Retina (tissue), 1 donor: Measurements from ENCODE around the gene DAPK1.
"Not testable (repeated sequence)": the region's sequence is repeated elsewhere in the genome, so short reads cannot be mapped to it uniquely, and the experiment has no call there.

Experiments
- DNase-seq: peaks from one replicate; pipeline ENCODE4 v3.0.0-alpha.2; 2016

DAPK1 gene

DNA sequence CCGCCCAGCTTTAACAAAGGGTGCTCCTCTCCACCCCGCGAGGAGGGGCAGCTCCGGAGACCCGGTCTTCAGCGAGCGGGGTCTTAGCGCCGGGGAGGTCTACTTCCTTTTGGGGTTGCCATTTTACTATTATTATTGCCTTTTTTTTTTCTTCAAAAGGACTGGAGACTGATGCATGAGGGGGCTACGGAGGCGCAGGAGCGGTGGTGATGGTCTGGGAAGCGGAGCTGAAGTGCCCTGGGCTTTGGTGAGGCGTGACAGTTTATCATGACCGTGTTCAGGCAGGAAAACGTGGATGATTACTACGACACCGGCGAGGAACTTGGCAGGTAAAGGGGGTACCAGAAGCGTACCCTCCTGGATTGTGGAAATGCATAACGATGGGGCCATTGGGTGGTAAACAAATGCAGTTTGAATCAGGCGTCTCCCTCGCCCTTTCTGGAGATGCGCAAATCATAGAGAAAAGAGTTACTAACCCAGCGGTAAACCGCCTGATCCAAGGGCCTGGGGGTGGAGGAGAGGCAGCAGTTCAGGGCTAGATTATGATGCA is 1.2 kb downstream of the DAPK1 start:
- DNase-seq = no peak

DNA sequence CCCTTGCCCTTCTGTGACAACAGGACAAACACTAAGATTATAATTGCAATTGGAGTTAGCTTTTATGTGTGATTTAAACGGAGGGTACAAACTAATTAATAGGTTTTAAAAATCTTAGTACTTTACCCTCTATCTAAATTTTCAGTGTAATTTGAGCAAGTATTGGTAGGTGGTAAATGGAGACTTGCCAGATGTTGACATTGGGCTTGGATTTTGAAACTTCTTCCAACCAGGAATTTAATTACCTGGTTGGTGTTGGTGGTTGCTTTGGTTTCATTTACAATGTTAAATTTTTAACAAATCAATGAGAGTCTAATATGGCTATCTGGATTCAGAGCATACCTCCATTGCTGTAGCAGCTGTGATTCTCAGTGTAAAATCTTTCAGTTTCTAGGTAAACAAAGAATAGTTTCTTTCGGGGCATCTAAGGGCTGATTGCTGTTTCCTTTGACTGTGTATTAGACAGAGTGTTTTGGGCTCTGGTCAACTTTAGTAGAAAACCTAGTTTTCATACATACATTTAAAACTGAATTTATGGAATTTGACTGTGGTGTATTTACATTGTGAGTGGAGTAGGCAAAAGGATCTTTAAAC is 1.9 kb downstream of the DAPK1 start:
- no peak for DNase-seq

DNA sequence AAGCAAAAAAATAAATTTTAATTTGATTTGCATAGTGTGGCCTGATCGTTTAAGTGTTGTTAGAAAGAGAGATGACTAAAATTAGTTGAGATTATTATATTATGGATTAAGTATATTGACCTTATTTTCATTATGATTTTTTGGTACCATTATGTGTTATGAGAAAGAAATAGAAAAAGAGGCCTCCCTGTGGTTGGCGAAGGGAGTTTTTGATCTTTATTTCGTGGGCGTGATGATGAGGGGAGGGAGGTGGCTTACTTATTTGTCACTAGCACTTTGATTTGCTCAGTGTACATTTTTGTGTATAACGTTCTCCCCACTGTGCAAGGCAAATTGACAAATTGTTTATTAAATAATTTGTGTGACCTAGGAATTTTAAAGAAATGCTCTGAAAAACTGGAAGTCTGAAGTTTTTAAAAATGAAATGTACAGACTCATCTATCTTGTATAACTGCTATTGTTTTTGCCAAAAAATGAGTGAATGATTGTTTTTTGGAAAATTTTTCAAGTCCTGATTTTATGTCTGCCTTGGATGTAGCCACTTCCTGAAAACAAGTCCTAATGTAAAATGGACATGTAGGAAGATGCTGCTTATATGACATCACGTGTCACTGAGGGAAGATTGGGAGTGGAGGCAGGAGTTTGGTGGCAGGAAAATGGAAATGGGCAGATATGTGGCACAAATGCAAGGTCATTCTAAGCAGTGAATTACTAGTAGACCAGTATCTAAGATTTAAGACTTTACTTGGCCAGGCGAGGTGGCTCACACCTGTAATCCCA is 3.0 kb downstream of the DAPK1 start:
- DNase-seq = no peak

DNA sequence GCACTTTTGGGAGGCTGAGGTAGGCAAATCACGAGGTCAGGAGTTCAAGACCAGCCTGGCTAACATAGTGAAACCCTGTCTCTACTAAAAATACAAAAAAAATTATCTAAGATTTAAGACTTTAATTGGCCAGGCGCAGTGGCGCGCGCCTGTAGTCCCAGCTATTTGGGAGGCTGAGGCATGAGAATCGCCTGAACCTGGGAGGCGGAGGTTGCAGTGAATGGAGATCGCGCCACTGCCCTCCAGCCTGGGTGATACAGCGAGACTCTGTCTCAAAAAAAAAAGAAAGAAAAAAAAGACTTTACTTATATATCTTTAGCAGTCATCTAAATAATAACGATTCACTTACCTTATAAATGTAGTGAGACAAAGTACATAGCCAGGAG is 3.6 kb downstream of the DAPK1 start:
- DNase-seq = not testable (repeated sequence)

DNA sequence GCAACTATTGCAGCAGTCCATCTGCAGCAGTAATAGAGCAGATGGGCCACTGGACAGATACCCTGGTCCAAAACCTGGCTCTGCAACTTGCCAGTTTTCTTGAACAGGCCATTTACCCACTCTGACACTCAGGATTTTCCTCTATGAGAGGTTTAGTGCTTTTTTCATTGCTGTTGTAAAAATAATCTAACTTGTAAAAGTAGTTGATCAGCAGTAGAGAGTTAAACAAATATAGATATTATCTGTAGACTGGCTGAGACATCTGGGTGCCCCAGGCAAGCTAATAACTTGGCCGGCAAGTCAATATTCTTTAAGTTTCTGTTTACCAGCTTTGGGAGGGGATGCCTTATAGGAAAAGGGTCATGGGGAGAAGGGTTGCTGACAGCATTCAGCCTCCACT is 4.1 kb downstream of the DAPK1 start:
- no peak for DNase-seq

DNA sequence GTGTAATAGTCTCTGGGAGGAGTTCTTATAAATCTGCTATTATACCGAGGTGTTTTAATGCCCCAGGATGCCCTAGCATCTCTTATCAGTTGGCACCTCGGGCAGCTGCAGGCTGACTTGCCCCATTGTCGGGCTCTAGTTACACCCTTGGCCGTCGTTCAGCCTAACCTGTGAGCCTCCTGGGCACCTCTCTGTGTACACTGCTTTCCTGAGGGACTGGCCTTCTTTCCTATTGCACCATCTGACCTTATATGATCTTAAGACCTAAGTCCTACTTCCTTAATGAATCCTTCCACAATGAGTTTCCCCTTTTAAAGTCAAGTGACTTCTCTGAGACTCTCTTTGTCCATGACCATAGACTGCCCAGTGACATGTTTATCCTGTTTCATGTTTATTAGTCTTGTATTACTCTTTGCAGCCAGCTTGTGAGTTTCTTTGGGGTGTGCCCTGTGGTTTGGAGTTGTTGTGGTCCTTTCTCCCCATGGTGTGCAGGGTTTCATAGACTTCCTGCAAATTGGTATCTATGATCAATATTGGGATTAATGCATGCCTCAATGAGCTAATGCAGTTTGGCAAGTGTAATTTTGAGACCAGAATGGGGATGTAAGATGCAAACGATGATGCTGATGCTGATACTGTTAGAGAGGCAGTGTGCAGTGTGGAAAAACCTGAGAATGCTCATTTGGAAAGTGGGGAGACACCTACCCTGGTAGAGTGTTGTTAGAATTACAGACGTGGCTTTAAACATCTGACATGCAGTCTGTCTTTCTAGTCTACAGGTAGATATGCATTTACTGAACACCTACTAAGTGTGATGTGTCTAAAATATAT is 4.9 kb downstream of the DAPK1 start:
- DNase-seq = no peak

DNA sequence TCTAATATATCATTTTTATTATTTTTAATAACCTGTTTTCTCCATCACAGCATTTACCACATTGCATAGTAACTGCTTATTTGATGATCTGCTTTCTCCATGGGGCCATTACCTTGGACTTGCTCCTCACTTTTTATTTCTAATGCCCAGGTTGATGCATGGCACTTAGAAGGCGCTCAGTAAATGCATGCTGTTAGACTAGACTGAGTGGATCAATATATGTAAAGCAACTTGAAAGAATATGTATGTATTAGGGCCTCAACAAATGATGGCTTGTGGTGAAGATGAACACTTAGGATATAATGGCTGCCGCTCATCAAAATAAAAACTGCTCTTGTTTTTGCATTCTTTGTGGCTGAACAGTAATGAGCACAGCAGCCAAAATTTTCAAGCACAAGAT is 5.8 kb downstream of the DAPK1 start:
- DNase-seq = no peak

DNA sequence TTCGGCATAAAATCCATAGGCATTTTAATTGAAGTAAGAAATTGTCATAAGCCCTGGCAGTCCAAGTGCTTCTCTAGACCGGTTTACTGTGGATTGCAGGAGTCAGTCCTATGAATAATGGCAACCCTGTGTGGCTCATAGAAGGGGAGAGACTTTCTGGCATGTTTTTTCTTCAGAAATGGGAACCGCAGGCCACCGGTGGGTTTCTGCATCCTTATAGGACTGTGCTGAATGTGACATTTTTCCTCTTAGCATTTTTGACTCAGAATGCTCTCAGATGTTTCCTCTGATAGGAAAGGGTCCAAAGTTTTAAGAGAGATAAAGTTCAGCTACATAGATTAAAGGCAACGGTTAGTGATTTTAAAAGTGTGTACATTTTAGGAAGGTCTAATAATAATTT is 6.3 kb downstream of the DAPK1 start:
- DNase-seq = no peak

DNA sequence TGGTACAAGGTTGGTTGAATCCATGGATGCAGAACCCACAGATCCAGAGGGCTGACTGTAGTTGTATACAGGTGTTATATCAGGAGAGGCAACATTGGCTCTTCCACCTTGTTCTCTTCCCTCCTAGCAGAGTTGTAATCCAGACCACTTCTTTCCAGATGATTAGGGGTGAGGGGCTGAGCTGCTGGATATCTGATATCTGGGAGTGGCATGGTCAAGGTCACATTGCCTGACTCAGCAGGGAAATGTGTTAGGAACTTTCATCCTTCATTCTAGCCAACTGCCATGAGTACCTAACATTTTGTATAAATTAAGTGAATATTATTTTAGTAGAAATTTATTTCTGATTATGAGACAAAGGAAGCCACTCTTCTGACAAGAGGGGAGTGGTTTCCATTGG is 7.3 kb downstream of the DAPK1 start:
- no peak for DNase-seq

DNA sequence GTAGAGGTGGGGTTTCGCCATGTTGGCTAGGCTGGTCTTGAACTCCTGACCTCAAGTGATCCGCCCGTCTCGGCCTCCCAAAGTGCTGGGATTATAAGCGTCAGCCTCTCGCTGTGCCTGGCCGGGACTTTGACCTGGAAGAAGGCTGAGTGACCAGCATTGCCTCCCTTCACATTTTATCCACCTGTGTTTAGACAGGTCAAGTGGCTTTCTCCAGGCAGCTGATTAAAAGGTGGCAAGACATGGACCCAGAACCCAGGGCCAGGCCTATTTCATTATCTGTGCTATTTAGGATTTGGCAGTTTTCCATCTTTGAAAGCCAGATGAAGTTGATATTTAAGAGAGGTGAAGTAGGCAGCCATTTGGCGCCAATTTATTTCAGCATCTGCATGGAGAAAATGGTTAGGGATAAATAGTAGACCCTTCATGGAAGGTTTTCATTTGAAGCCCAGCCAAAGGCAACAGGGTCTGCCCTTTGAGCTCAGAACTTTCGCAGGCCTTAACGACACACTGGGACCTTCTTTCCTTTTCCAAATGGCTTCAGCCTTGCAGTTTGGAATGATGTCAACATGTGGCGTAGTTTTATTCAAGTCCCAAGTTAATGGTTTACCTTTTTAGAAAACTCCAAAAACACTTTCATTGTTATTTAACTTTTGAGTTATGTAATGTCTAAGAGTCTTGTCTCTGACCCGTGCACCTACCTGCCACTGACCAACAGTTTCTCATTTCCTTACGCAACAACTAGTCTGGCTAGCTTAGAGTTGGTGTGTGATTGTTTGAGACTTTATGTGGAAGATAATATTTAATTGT is 8.4 kb downstream of the DAPK1 start:
- no peak for DNase-seq

DNA sequence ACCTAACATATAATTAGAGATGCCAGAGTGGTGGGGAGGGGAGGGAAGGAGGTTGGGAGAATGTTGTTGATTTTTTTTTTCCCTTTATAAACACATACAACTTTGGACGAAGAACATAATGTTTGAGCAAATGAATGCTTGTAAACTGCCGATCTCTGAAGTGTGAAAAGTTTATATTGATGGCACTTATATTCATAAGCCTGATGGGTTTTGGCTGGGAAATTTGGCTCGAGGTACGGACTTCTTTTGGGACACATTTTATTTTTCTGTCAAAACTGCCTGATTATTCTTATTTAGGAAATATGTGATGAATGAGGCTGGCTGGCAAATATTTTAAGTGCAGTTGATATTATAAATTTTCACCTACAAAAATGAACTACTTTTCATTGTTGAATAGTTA is 9.9 kb downstream of the DAPK1 start:
- no peak for DNase-seq

DNA sequence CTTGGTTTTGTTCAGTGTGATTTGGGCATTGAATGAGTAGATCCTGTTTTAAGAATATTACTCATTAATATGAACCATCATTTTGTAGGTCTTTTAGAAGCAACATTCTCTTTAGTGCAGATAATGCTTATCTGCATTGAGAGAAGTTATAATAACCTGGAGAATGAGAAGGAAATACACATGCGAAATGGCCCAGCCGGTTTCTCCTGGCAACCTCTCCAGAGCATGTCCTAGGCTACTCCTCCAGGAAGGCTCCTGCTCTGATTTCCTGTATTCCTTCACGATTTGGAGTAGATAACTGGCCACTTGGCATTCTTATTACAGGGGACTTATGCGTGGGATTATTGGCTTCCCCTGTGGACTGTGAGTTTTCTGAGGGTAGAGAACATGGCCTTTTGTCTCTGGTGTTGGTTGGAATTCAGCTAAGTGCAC is 12.6 kb downstream of the DAPK1 start:
- DNase-seq = no peak

DNA sequence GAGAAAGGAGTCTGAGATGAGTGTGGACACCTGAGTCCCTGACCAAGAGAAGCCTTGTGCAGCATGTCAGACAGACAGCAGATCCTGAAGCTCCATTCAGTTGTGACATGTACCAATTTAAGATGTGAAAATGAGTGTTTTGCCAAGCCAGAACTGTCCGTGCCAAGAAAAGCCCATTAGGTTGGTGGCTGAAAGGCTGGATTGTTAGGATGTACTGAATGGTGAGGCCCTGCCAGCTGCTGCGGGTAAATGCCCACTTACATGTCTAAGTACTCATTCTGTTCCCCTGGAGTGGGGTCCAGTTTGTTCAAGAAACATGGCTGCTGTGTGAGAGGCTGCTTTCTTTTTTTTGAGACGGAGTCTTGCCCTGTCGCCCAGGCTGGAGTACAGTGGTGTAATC is 14.6 kb downstream of the DAPK1 start:
- no peak for DNase-seq

DNA sequence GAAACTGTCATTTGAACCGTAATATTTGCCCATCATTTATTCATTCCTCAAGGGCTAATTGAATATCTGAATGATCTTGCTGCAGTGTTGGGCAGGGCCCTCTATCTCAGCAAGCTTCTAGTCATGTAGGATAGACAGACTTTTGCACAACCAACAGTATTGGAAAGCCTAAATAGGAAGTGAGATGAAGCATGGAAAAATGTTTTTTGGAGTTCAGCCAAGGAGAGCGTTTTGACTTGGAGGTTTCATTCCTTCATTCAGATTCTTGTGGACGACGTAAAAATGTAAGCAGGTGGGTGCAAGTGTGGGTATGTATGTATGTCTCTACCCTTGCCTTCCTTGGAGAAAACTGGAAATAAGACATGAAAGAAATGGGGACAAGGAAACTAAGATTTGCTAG is 15.5 kb downstream of the DAPK1 start:
- DNase-seq = no peak

DNA sequence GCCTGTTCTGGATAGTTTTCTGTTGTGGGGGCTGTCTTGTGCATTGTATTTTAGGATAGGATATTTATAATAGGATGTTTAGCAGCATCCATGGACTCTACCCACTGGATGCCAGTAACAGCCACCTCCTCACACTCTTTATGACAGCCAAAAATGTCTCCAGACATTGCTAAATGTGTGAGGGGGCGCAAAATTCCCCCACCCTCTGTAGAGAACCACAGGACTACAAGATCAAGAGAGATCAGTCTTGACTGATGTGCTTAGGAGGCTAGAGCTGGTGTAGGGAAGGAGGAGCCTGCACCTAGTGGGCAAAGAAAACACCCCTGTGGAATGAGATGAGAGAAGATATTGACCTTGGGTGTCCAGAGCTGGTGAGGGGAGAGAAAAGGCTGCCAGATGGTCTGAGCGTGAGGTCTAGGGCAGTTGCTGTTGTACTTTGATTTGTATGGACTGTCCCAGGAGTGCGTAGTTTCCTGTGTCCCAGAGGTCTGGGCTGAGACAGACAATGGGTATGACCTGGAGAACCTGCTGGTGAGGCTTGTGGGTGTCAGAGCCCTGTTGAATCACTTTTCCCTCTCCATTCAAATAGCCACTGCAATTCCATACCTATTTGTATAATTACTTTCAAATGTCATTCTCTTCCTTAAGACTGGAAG is 16.3 kb downstream of the DAPK1 start:
- DNase-seq = no peak

DNA sequence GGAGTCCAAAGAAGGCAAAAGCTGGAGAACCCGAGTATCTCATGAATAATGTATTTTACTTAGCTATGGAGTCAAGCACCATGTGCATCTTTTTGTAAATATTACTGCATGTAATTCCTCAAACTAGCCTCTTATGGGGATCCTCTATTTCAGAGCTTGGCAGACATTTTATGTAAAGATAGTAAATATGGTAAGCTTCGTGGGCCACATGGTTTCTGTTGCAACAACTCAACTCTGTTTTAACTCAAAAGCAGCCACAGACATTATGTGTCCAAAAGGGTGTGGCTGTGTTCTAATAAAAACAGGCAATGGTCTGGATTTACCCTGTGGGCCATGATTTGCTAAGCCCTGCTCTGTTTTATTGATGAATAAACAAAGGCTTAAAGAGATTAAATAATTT is 17.3 kb downstream of the DAPK1 start:
- DNase-seq = no peak

DNA sequence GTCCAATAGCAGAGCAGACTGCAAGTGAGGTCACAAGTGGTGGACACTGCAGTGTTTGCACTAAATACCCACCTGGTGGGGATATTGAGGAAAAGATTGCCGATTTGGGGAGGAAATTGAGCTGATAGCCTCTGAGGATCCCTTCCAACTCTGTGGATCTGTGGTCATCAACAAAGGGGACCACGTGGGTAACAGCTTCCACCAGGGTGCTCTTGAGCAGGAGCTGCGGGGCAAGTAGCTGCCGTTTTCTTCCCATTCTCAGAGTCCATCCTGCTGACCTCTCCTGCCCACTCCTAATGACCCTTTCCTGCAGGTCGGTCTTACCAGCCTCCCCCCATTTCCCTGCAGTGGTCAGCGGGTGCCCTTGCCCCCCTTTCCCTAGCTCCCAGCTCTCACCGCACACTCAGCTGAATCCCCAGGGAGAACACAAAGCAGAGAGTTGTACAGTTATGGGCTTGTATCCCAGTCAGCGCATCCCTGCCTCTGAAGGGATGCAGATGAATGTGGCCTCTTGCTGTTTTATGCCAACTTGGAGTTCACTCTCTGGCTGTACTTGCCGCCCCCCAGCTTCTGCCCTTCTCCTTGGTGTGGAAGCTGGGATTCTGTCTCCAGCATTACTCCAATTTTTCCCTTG is 18.0 kb downstream of the DAPK1 start:
- DNase-seq = no peak

DNA sequence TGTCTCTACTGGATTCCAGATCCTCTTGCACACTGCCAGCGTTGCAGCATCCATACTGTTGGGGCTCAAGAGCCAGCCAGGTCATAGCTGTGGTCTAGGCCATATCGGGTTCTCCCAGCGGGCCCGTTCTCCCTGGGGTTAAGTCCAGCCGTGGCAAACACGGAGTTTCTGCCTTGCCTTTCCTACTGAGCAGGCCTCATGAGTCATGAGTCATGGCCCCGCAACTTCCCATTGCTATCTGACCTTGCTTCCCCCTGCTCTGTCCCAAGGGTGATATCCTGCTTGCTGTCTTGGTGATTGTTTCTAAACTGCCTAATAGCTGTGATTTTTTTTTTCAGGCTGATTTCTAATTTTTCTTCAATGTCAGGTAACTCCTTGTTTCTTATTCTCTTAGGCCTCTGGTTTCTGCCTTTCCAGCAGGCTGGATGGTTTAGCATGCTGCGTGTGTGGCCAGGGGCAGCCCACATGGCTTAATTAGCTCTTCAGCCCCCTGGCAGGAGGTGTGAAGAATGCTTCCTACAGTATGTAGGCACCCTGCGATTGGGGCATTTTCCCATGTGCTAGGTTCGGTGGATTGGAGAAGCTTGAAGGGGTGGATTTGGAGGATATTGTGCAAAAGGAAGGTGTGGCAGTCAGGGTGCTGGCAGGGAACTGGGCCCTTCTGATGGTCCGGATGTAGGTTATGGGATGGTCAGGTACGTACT is 18.7 kb downstream of the DAPK1 start:
- no peak for DNase-seq

DNA sequence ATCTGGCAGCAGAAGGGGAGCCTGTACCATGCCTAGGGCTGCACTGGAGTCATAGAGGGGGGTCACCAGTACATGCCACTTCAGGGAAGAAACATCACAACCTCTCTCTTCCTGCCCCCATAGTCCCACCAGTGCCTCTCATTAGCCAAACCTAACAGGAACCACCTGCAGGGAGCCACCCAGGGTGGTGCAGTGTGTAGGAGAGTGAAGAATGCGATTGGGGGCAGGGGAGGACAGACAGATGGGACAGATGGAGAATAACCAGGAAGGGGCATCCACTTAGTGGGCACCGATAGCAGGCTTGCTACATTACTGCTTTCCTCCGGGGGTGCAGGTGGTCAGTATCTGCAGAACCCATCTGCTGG is 19.2 kb downstream of the DAPK1 start:
- DNase-seq = no peak

DNA sequence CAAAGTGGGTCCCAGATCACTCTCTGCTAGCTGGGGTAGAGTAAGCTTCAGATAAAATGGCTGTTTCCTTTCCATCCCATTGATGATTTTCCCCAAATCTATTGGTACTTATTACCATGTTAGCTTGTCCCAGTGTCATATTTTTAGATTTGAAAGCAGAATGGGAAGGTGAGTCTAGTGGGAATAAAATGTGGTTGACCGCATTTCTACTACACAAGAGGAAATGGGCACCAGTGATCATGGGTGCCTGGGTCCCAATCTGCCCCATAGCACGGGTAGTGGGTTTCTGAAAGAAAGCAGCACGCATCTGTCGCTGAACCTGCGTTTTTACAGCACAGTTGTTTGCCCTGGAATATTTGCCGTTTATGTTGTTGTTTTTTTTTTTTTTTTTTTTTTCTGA is 20.1 kb downstream of the DAPK1 start:
- DNase-seq = no peak

DNA sequence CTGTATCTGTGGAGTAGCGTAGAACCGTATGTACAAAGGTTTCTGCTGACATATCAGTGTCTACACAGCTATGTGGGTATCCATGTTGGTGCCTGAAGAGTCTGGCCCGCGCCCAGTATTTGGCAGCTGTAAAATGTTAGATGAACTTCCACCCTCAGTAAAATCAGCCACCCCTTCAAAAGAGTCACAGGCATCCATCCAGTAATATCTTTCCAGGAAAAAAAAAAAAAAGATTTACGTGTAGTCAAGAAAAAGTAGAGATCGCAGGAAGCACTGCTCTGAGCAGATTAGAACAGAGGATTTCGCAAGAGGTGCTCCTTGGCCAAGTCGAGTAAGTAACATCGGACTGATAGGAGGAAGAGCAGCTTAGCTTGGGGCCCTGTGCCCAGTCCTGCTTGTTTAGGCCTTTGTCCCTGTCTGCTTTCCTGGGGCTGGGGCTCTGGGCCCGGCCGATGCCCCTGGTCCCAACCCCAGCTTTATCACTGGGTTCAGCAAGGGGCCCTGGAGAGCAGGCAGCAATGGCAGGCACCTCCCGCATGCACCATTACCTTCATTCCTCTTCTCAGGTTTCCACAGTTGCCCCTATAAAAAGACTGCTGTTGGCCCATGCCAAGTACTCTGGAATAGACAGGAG is 21.2 kb downstream of the DAPK1 start:
- no peak for DNase-seq
